ENCODE results near the gene ZNF556. TPM values are rescaled to one million over a fixed set of nuclear protein-coding genes. Genes with fewer than 3 reads are reported as not detected.

The ZNF556 gene
- polyA plus RNA-seq (0.01 to 0.05 TPM in 2 of 3 replicates, not detected in the other), polyA minus RNA-seq (0.03 to 0.10 TPM in 2 of 3 replicates, not detected in the other)
- 0.19 TPM for polyA plus RNA-seq (2011; ENCODE audit: low read depth)
- not detected in 2 replicates for polyA plus RNA-seq (2011; cell fraction: cytosol; rRNA removed)
- polyA plus RNA-seq (2011; cell fraction: nucleus; rRNA removed): 0.05 TPM in 1 of 2 replicates, not detected in the other
- not detected in 2 replicates for polyA plus RNA-seq (2012; ENCODE audit: low replicate concordance)
- not detected for polyA minus RNA-seq (2011; cell fraction: cytosol; rRNA and poly(A)+ RNA removed)
- polyA minus RNA-seq (2011; cell fraction: nucleus; rRNA and poly(A)+ RNA removed): not detected in 2 replicates

DNA sequence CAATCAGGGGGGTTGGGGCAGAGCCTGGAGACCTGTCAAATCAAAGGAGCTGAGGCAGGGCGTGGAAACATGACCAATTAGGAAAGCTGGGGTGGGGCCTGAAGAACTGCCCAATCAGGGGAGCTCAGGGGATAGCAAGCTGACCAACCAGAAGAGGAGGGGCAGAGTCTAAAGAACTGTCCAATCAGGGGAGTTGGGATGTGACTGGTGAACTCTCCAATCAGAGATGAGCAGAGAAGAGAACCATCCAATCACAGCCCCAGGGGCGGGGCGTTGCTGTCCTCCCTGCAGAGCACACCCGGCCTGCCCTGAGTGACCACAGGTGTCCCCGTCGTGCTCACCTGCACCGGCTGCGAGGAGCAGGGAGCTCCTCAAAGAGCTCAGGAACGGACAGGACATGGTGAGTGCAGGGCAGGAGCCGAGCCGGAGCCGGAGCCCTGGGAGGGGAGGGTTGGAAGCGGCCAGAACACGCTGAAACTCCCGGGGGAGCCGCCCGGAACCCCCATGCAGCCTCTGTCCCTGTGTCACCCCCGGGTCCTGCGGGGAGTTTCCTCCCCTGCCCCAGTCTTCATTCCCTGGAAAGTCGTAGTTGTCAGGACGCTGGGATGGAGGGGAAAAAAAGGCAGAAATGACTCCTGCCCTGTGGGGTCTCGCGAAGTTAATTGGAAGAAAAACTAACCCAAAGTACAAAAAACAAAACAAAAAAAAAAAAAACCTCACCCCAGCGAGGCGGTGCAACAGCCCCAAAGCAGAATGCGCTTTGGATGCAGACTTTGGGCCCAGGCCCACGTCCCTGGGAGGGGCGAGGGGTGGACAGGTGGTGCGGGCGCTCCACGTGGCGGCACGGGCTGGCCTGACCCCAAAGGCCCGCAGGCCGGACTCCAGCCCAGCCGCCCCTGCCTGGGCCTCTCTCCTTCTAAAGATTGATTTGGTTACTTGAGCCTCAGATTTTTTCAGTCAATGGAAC, at the start of gene ZNF556:
Gene ZNF556 (plus strand): TSS at position 311 of the 967 bp plus-strand sequence. CDS start 87 bp downstream, at position 398.
- no peaks in the 10 kb centered on the region for H4K20me1 ChIP-seq (ENCODE audit: control insufficient read depth, extremely low read depth, insufficient read depth, low read length)
- dilution Hi-C loops (cut with MboI; ENCODE audit: extremely low pct_ligation_motif_present, low sequenced_read_pairs): no loop called here
- H2AFZ ChIP-seq (ENCODE audit: control insufficient read depth, low read length): no peak within 1 kb of the TSS
- no peaks in the 10 kb centered on the region for H3K4me1 ChIP-seq (ENCODE audit: control insufficient read depth, extremely low read depth, insufficient read depth, low read length)
- no peaks in the 10 kb centered on the region for H3K9me3 ChIP-seq (ENCODE audit: control insufficient read depth, low read depth, low read length)
- H3K9me1 ChIP-seq (ENCODE audit: control insufficient read depth, extremely low read depth, insufficient read depth, low read length): no peaks in the 10 kb centered on the region
- H3K9ac ChIP-seq (ENCODE audit: control insufficient read depth, extremely low read depth, insufficient read depth, low read length): no peak within 1 kb of the TSS
- H3K27me3 ChIP-seq (ENCODE audit: control insufficient read depth, extremely low read depth, insufficient read depth, low read length): no peaks in the 10 kb centered on the region
- DNase-seq (ENCODE audit: low read depth, low spot score) (no peak), FAIRE-seq (no peak)
- no peak within 1 kb of the TSS for H3K27ac ChIP-seq (ENCODE audit: control insufficient read depth, insufficient read depth, low read length)
- no peaks in the 10 kb centered on the region for H3K36me3 ChIP-seq (ENCODE audit: control insufficient read depth in 2 of 2, extremely low read depth in 1 of 2, insufficient read depth in 2 of 2, low read length in 2 of 2)
- TF ChIP-seq EZH2 (IDR thresholded peaks at IDR 0.05; ENCODE audit: low read length): no peak
- TF ChIP-seq, protein P1, sequence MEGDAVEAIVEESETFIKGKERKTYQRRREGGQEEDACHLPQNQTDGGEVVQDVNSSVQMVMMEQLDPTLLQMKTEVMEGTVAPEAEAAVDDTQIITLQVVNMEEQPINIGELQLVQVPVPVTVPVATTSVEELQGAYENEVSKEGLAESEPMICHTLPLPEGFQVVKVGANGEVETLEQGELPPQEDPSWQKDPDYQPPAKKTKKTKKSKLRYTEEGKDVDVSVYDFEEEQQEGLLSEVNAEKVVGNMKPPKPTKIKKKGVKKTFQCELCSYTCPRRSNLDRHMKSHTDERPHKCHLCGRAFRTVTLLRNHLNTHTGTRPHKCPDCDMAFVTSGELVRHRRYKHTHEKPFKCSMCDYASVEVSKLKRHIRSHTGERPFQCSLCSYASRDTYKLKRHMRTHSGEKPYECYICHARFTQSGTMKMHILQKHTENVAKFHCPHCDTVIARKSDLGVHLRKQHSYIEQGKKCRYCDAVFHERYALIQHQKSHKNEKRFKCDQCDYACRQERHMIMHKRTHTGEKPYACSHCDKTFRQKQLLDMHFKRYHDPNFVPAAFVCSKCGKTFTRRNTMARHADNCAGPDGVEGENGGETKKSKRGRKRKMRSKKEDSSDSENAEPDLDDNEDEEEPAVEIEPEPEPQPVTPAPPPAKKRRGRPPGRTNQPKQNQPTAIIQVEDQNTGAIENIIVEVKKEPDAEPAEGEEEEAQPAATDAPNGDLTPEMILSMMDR (optimal IDR thresholded peaks at IDR 0.05 in 1 of 3, IDR thresholded peaks at IDR 0.05 in 1 of 3, conservative IDR thresholded peaks at IDR 0.05 in 1 of 3; ENCODE audit: extremely low read depth in 1 of 3, insufficient read depth in 2 of 3, low read length in 3 of 3): no peak
- H3K4me3 ChIP-seq (ENCODE audit: control insufficient read depth in 2 of 3, extremely low read depth in 1 of 3, insufficient read depth in 2 of 3, low read depth in 1 of 3, low read length in 3 of 3): no peak within 1 kb of the TSS
- no peak within 1 kb of the TSS for H3K4me2 ChIP-seq (ENCODE audit: control insufficient read depth, extremely low read depth, insufficient read depth, low read depth, low read length)
- no peaks in the 10 kb centered on the region for H3K79me2 ChIP-seq (ENCODE audit: control insufficient read depth, insufficient read depth, low read length)

DNA sequence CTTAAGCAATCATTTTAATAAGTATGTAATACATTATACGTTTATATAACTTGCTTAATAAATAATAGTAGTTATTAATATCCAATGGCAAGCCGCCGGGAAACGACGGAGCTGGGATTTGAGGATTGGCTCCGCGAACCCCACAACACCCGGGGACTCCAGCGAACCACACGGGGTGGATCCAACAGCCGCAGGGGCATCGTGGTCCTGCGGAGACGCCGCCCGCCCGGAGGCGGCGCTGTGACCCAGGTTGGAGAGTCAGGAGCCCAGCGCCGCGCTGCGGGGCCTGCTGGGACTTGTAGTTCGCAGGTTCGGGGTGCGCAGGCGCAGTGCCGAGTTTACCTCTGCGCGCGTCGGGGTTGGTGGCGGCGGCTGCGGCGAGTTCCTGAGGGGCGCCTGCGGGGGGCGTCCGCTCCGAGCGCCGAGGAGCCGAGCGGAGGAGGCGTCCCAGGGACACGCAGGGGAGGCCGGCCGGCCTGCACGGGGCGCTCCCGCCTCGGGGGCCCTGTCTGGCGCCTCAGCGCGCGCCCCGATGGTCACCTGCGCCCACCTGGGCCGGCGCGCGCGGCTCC, 47.5 kb upstream of the ZNF556 start, which contains the start of gene ZNF554:
Gene ZNF554 (plus strand): TSS at position 329 of the 572 bp plus-strand sequence. CDS start 204 bp downstream, at position 533.
- dilution Hi-C loops (cut with MboI; ENCODE audit: extremely low pct_ligation_motif_present, low sequenced_read_pairs): no loop called here
- Histone ChIP-seq H3K79me2 (ENCODE audit: control insufficient read depth, insufficient read depth, low read length) (peaks cover 4% of the 10 kb centered on the region), H3K4me3 (ENCODE audit: control insufficient read depth in 2 of 3, extremely low read depth in 1 of 3, insufficient read depth in 2 of 3, low read depth in 1 of 3, low read length in 3 of 3) (peak within 1 kb of the TSS; percentile 86 to 91 (median 87)), H3K36me3 (ENCODE audit: control insufficient read depth in 2 of 2, extremely low read depth in 1 of 2, insufficient read depth in 2 of 2, low read length in 2 of 2) (peaks cover 0 to 3% of the 10 kb centered on the region in 2 experiments), H3K27ac (ENCODE audit: control insufficient read depth, insufficient read depth, low read length) (peak within 1 kb of the TSS; percentile 8), H3K9ac (ENCODE audit: control insufficient read depth, extremely low read depth, insufficient read depth, low read length) (peak within 1 kb of the TSS; percentile 77), H4K20me1 (ENCODE audit: control insufficient read depth, extremely low read depth, insufficient read depth, low read length) (no peaks in the 10 kb centered on the region), H3K4me2 (ENCODE audit: control insufficient read depth, extremely low read depth, insufficient read depth, low read depth, low read length) (peak within 1 kb of the TSS; percentile 92), H3K9me3 (ENCODE audit: control insufficient read depth, low read depth, low read length) (no peaks in the 10 kb centered on the region), H3K27me3 (ENCODE audit: control insufficient read depth, extremely low read depth, insufficient read depth, low read length) (no peaks in the 10 kb centered on the region), H2AFZ (ENCODE audit: control insufficient read depth, low read length) (peak within 1 kb of the TSS; percentile 75), H3K4me1 (ENCODE audit: control insufficient read depth, extremely low read depth, insufficient read depth, low read length) (peaks cover 7% of the 10 kb centered on the region), H3K9me1 (ENCODE audit: control insufficient read depth, extremely low read depth, insufficient read depth, low read length) (no peaks in the 10 kb centered on the region)
- FAIRE-seq (no peak), DNase-seq (ENCODE audit: low read depth, low spot score) (peak; percentile 84)
- TF ChIP-seq, protein P1 (optimal IDR thresholded peaks at IDR 0.05 in 1 of 3, IDR thresholded peaks at IDR 0.05 in 1 of 3, conservative IDR thresholded peaks at IDR 0.05 in 1 of 3; ENCODE audit: extremely low read depth in 1 of 3, insufficient read depth in 2 of 3, low read length in 3 of 3): peak; percentile 84 to 98 (median 91)
- TF ChIP-seq EZH2 (IDR thresholded peaks at IDR 0.05; ENCODE audit: low read length): no peak
